WTC11 (cell line): Measurements from ENCODE around the gene GNG10. TPM values are rescaled to one million over a fixed set of nuclear protein-coding genes. Genes with fewer than 3 reads are reported as not detected.
A peak's percentile ranks its signal among the peaks of the same experiment; 100 is the strongest.

ENCODE experiments used
- ATAC-seq: fragments of 200-7000 bp; cut with Tn5 transposase; 2 replicates; pipeline ENCODE4 v1.10.0; 2021; ENCODE audit warnings: mild to moderate bottlenecking, moderate library complexity
- CTCF ChIA-PET: fragments of 300-600 bp; sonication (Branson Sonifier 250); formaldehyde crosslinking; loops from one replicate; lab custom pipeline; 2021; ENCODE audit warnings: antibody characterized with exemption; lab: Charles Lee
- POLR2A ChIA-PET: fragments of 350-600 bp; sonication (Branson Sonifier 250); formaldehyde crosslinking; loops from one replicate; lab custom pipeline; 2021; ENCODE audit warnings: antibody characterized with exemption; lab: Charles Lee
- DNase-seq: peaks from one replicate; pipeline ENCODE4 v3.0.0; 2021; ENCODE audit warnings: low spot score
- H3K27ac Mint-ChIP-seq: 2 replicates; pipeline ENCODE4 v1.8.0; 2021; ENCODE audit warnings: mixed read lengths
- H3K27me3 Mint-ChIP-seq: 2 replicates; pipeline ENCODE4 v1.8.0; 2021; ENCODE audit warnings: low read depth, mild to moderate bottlenecking, moderate library complexity, mixed read lengths
- H3K36me3 Mint-ChIP-seq: 2 replicates; pipeline ENCODE4 v1.8.0; 2021; ENCODE audit warnings: mixed read lengths
- H3K4me1 Mint-ChIP-seq: 2 replicates; pipeline ENCODE4 v1.8.0; 2022; ENCODE audit warnings: mixed read lengths
- H3K4me3 Mint-ChIP-seq: 2 replicates; pipeline ENCODE4 v1.8.0; 2021; ENCODE audit warnings: mild to moderate bottlenecking, moderate library complexity, mixed read lengths
- H3K9me3 Mint-ChIP-seq: 2 replicates; pipeline ENCODE4 v1.8.0; 2021; ENCODE audit warnings: mixed read lengths
- ARID4B ChIP-seq: sonication (generic); formaldehyde crosslinking; IDR thresholded peaks from 2 replicates; pipeline ENCODE4 v1.8.0; 2023; ENCODE audit warnings: missing genetic modification reagents, mild to moderate bottlenecking, borderline replicate concordance
- ATF1 ChIP-seq: sonication (generic); formaldehyde crosslinking; IDR thresholded peaks from 2 replicates; pipeline ENCODE4 v1.8.1; 2023; ENCODE audit warnings: mild to moderate bottlenecking, moderate library complexity, missing genetic modification reagents
- CDX4 ChIP-seq: fragments of 250-450 bp; sonication (Bioruptor Pico); IDR thresholded peaks from 2 replicates; pipeline ENCODE4 v1.9.0; 2021; ENCODE audit warnings: moderate library complexity, mild to moderate bottlenecking, inconsistent platforms, borderline replicate concordance
- CREB1 ChIP-seq: sonication (generic); formaldehyde crosslinking; IDR thresholded peaks from 2 replicates; pipeline ENCODE4 v1.8.0; 2023; ENCODE audit warnings: mild to moderate bottlenecking, missing genetic modification reagents
- CTCF ChIP-seq: fragments of 200-600 bp; IDR thresholded peaks from 2 replicates; pipeline ENCODE4 v1.8.0; 2022; ENCODE audit warnings: antibody characterized with exemption
- EMX1 ChIP-seq: fragments of 250-450 bp; sonication (Bioruptor Pico); IDR thresholded peaks from 2 replicates; pipeline ENCODE4 v1.8.0; 2021; ENCODE audit warnings: mild to moderate bottlenecking
- ETV6 ChIP-seq: sonication (generic); formaldehyde crosslinking; IDR thresholded peaks from 2 replicates; pipeline ENCODE4 v1.8.1; 2022; ENCODE audit warnings: mild to moderate bottlenecking, missing genetic modification reagents
- FOXP1 ChIP-seq: sonication (generic); formaldehyde crosslinking; IDR thresholded peaks from 2 replicates; pipeline ENCODE4 v1.8.0; 2022; ENCODE audit warnings: missing genetic modification reagents, mild to moderate bottlenecking, moderate library complexity, borderline replicate concordance
- GRHL2 ChIP-seq: fragments of 250-450 bp; sonication (Bioruptor Pico); IDR thresholded peaks from 2 replicates; pipeline ENCODE4 v1.8.0; 2022; ENCODE audit warnings: mild to moderate bottlenecking, moderate library complexity; ENCODE audit not compliant: insufficient replicate concordance, severe bottlenecking
- HMGXB4 ChIP-seq: sonication (generic); formaldehyde crosslinking; IDR thresholded peaks from 2 replicates; pipeline ENCODE4 v1.8.1; 2023; ENCODE audit warnings: mild to moderate bottlenecking, moderate library complexity, missing genetic modification reagents
- IRF1 ChIP-seq: sonication (generic); formaldehyde crosslinking; IDR thresholded peaks from 2 replicates; pipeline ENCODE4 v1.8.0; 2023; ENCODE audit warnings: missing genetic modification reagents
- IRF2 ChIP-seq: sonication (generic); formaldehyde crosslinking; IDR thresholded peaks from 2 replicates; pipeline ENCODE4 v1.8.0; 2022; ENCODE audit warnings: low read depth, missing genetic modification reagents, borderline replicate concordance
- KAT7 ChIP-seq: sonication (generic); formaldehyde crosslinking; IDR thresholded peaks from 2 replicates; pipeline ENCODE4 v1.8.1; 2023; ENCODE audit warnings: missing genetic modification reagents, mild to moderate bottlenecking, borderline replicate concordance
- MLX ChIP-seq: sonication (generic); formaldehyde crosslinking; IDR thresholded peaks from 2 replicates; pipeline ENCODE4 v1.8.1; 2023; ENCODE audit warnings: mild to moderate bottlenecking, missing genetic modification reagents, moderate library complexity
- NFE2L1 ChIP-seq: sonication (generic); formaldehyde crosslinking; IDR thresholded peaks from 2 replicates; pipeline ENCODE4 v1.8.1; 2023; ENCODE audit warnings: missing genetic modification reagents
- OVOL2 ChIP-seq: fragments of 250-450 bp; sonication (Bioruptor Pico); IDR thresholded peaks from 2 replicates; pipeline ENCODE4 v1.9.0; 2021; ENCODE audit warnings: mild to moderate bottlenecking, borderline replicate concordance
- PREB ChIP-seq: sonication (generic); formaldehyde crosslinking; IDR thresholded peaks from 2 replicates; pipeline ENCODE4 v1.8.1; 2022; ENCODE audit warnings: mild to moderate bottlenecking, missing genetic modification reagents, moderate library complexity, borderline replicate concordance
- RELA ChIP-seq: sonication (generic); formaldehyde crosslinking; IDR thresholded peaks from 2 replicates; pipeline ENCODE4 v1.8.1; 2022; ENCODE audit warnings: missing genetic modification reagents, mild to moderate bottlenecking, borderline replicate concordance
- SP1 ChIP-seq: sonication (generic); formaldehyde crosslinking; conservative IDR thresholded peaks from 2 replicates; pipeline ENCODE4 v1.8.1; 2022; ENCODE audit warnings: missing genetic modification reagents
- TEAD1 ChIP-seq: sonication (generic); formaldehyde crosslinking; IDR thresholded peaks from 2 replicates; pipeline ENCODE4 v1.8.0; 2022; ENCODE audit warnings: mild to moderate bottlenecking, missing genetic modification reagents
- USF1 ChIP-seq: sonication (generic); formaldehyde crosslinking; IDR thresholded peaks from 2 replicates; pipeline ENCODE4 v1.8.0; 2022; ENCODE audit warnings: mild to moderate bottlenecking, missing genetic modification reagents
- ZNF121 ChIP-seq: sonication (generic); formaldehyde crosslinking; IDR thresholded peaks from 2 replicates; pipeline ENCODE4 v1.8.0; 2023; ENCODE audit warnings: missing genetic modification reagents
- ZNF263 ChIP-seq: sonication (generic); formaldehyde crosslinking; IDR thresholded peaks from 2 replicates; pipeline ENCODE4 v1.8.1; 2022; ENCODE audit warnings: low read depth, mild to moderate bottlenecking, moderate library complexity, missing genetic modification reagents
- ZNF423 ChIP-seq: fragments of 250-450 bp; sonication (Bioruptor Pico); IDR thresholded peaks from 2 replicates; pipeline ENCODE4 v2.1.2; 2022; ENCODE audit warnings: mild to moderate bottlenecking, moderate library complexity
- total RNA-seq: library from RNA; stranded (reverse); gene quantifications from 3 replicates; pipeline ENCODE4 v1.2.3, GENCODE V29; 2021

Gene GNG10
- total RNA-seq, 1 experiment from 2014 or later: 17.2 TPM

GRCh38 chr9:111630964-111631213 lies 30.5 kb upstream of the GNG10 start (continued):
- TF ChIP-seq ARID4B (peak; percentile 80; the same call in 1 of the 2 replicates), PREB (CRISPR knock-in tag) (no peak), ZNF263 (no peak), HMGXB4 (CRISPR knock-in tag) (no peak), NFE2L1 (CRISPR knock-in tag) (peak; percentile 49; the same call in 1 of the 2 replicates), ETV6 (CRISPR knock-in tag) (no peak), CDX4 (CRISPR knock-in tag) (no peak), SP1 (peak; percentile 87), USF1 (CRISPR knock-in tag) (peak; percentile 46), ZNF121 (CRISPR knock-in tag) (no peak)

GRCh38 chr9:111631214-111631971 lies 30.0 kb upstream of the GNG10 start, which contains the start of gene DNAJC25:
Gene DNAJC25, plus strand, starts transcription at chr9:111631334. Its CDS starts 74 bp downstream, at chr9:111631408.
- CTCF ChIA-PET: interaction anchor here (1.1 to 1.8 kb wide), 3 partner anchors 10 to 33 kb away, joined by 8 to 18 read pairs (median 9); partner anchors contain the start of gene PTGR1
- DNase-seq (peak; percentile 98), ATAC-seq (peak; percentile 90)
- no peaks in the 10 kb centered on the region for H3K9me3 Mint-ChIP-seq
- H3K27ac Mint-ChIP-seq: peak within 1 kb of the TSS; percentile 98
- POLR2A ChIA-PET: interaction anchor here (0.6 to 1.5 kb wide), 4 partner anchors 14 to 32 kb away, joined by 3 to 14 read pairs (median 7); partner anchors contain the start of genes GNG10 and PTGR1
- H3K27me3 Mint-ChIP-seq: no peaks in the 10 kb centered on the region; the same call in 1 of the 2 replicates
- peaks cover 33% of the 10 kb centered on the region for H3K4me1 Mint-ChIP-seq
- peak within 1 kb of the TSS; percentile 99 for H3K4me3 Mint-ChIP-seq
- no peaks in the 10 kb centered on the region; the same call in 1 of the 2 replicates for H3K36me3 Mint-ChIP-seq
- TF ChIP-seq GRHL2 (CRISPR knock-in tag) (no peak), CREB1 (CRISPR knock-in tag) (peak; percentile 76; the same call in 1 of the 2 replicates), ZNF423 (CRISPR knock-in tag) (no peak), RELA (peak; percentile 83), IRF2 (CRISPR knock-in tag) (no peak), IRF1 (CRISPR knock-in tag) (peak; percentile 82), ETV6 (CRISPR knock-in tag) (peak; percentile 88), CTCF (no peak), OVOL2 (CRISPR knock-in tag) (peak; percentile 94; the same call in 1 of the 2 replicates), TEAD1 (CRISPR knock-in tag) (peak; percentile 85; the same call in 1 of the 2 replicates), FOXP1 (peak; percentile 87), ATF1 (0 out of 2 replicates have a peak, but pooled peaks have one; percentile 59), EMX1 (CRISPR knock-in tag) (peak; percentile 89), KAT7 (CRISPR knock-in tag) (peak; percentile 93; the same call in 1 of the 2 replicates), MLX (CRISPR knock-in tag) (no peak)
